SIG-M5 treated with dmso at 0.1 percent for 504 hours (cell line): ENCODE data around the gene USHBP1.

Experiments
- DNase-seq: peaks from one replicate; lab custom pipeline; 2025; ENCODE audit not compliant: unreplicated experiment; lab: John Stamatoyannopoulos, UW

USHBP1 gene, protein sequence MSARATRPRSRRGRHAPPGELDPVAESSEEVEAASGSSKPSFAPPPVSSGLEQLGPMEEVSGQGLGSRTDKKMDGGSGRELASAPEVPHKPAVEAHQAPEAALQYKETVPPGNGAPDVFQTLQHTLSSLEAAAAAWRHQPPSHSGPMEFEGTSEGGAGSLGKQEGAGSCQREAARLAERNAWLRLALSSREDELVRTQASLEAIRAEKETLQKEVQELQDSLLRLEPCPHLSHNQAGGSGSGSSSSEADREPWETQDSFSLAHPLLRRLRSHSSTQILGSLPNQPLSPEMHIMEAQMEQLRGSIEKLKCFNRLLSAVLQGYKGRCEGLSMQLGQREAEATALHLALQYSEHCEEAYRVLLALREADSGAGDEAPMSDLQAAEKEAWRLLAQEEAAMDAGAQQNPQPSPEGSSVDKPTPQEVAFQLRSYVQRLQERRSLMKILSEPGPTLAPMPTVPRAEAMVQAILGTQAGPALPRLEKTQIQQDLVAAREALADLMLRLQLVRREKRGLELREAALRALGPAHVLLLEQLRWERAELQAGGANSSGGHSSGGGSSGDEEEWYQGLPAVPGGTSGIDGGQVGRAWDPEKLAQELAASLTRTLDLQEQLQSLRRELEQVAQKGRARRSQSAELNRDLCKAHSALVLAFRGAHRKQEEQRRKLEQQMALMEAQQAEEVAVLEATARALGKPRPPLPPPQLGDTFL

DNA sequence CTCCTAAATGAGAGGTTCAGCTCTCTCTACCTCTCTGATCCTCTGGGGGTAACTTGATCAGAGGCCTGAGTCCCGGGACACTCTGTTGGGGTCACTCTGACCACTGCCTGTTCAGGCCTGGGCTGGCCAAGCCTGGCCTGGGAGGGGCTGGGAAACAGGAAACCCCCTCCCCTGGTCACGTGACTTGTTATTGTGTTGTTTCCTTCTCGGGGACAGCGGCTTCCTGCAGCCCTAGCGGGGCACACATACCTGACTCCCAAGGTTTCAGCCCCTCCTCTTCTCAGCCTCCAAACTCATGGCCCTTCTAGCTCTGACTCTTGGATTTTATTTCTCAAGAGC, at the start of gene USHBP1:
Gene USHBP1, minus strand, starts transcription at position 105 of the 339 bp plus-strand sequence. CDS start 446 bp downstream, outside the sequence.
- no peak for DNase-seq

DNA sequence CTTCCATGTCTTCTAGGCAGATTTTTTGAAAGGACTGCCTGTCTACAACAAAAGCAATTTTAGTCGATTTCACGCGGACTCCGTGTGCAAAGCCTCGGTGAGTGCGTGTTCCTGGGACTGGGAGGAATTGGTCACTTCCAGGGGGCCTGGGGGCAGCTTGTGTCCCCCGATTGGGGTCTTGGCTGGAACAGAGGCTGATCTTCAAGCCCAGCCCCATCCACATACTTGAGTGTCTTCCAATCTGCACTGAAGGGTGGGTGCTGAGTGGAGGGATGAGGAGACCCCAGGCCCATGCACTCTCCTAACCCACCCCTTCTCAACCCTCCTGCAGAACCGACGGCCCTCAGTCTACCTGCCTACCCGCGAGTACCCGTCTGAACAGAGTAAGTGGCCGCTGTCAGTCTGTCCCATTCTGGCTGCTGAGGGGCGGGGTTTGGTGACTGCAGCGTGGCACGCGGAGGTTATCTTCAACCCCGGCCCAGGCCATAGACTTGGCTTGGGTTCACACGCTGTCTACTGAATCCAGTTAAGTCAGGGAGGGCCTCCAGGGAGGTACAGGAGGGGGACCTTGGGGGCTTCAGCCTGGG, 49.6 kb upstream of the USHBP1 start:
- no peak for DNase-seq

DNA sequence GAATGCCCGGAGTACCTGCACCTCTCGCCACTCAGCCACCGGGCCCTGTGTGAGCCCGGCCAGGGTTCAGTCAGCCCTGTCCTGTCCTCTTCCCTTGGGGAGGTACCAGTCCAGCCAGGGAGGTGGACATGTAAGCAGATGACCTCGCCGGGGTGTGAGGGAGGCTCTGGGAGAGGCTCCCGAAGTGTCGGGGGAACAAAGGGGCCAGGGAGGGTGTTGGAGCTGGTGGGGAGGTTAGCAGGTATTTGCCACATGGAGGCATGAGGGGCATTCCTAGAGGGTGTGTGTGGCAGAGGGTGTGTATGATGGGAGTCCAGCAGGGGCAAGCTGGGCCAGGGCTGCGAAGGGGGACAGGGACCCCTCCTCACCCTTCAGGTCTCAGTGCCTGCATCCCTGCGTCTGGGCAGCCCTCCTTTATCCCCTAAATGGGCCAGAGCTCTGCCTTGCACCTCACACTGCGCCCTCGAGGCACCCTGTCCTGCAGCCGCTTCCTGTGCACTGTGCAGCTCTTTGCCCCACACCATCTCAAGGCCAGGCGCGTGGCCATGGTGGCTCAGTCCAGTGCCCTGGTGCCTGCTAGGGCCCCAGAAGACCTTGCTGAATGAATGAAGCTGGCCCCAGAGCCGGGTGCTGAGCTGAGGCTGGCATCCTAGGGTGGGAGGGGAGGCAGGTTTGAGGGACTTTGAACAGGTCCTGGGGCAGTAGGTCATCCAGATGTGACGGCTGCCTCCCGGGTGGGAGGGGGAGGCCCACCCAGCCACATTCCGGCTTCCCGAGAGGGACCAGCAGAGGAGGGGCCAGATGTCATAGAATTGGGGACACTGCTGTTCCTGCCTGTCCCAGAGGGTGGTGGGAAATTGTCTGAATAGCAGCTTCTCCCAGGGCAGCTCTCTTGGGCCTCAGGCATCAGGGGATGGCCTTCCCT, 47.9 kb upstream of the USHBP1 start:
- DNase-seq = no peak

DNA sequence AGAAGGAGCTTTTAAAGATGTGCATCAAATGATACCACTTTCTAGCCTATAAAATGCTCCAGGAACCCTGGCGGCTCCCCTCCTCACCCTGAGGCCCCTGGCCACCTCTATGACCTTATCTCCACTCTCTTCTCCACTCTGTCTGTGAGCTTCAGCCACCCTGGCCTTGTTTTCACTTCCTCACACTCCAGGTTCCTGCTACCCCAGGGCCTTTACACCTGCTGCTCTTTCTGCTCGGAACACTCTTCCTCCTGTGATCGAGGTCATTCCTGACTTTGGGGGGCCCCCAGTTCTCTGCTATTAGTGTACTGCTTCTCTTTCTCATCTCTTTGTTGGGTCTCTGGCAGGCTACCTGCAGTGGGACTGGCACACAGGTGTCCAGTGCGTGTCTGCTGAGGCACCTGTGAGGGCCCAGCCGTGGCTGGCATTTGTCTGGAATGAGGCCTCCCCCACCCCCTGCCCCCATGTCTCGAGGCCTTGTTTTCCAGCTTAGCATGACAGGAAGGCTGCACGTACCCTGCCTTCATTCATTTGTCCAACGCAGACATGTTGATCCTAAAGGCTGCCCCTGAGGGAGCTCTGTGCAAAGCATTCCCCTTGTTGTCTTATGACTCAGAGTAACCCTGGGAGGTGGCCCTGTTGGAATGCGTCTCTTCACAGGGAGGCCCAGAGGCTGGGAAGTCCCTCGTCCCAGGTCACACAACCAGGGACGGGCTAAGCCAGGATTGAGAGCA, 47.1 kb upstream of the USHBP1 start:
- DNase-seq = no peak

DNA sequence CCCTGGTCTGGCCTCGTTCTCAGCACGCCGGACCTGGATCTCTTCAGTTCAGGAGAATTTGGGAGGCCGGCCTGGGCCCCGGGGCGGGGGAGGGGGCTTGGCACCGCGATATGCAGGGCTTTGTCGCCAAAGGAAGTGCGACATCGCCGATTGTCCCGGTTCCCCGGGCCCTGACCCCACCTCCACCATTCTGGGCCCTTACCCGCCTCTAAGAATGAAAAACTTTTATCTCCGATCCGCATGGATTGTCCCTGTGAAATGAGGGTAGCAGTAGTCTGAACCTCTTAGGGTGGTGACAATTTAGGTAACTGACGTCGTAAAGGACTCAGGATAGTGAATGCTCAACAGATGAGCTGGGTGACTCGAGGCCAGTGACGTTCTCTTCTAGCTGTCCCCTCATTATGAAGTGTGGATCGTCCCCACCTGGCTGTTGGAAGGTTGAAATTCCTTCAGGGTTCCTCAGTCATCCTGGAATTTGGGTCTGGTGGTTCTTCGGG, 45.5 kb upstream of the USHBP1 start:
- DNase-seq = no peak

DNA sequence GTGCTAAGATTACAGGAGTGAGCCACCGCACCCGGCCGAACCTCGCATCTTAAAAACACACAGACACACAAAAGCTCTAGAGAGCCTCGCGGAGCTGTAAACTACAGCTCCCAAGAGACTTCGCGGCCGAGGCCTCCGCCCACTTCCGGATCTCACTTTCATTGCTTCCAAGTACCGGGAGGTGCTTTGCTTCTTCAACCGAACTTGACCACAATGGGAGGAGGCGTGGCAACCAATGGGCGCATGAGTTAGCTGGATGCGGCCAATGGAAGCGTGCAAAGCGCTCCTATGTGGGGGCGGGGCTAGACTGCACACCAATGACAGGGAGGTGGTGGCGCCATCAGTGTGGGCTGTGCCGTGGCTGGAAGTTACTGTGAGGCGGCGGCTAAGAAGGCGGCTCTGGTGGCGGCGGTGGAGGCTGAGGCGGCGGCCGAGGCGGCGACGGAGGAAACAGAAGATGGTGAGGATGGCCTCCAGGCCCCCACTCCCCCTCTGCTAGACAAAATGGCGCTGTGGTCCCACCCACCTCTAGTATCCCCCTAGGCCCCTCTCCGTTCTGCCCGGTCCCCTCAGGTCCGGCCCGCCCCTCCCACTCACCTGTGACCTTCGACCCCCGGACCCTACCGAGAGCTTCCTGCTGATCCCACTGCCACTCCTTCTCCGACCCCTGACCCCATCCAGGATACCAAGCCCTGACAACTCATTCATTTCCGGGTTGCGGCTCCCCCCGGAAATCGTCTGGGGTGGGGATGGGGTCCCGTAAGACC, 44.8 kb upstream of the USHBP1 start, which contains the start of gene DDA1:
Gene DDA1, plus strand, starts transcription at position 366 of the 767 bp plus-strand sequence. Its CDS starts 92 bp downstream, at position 458.
- DNase-seq = peak; percentile 99

DNA sequence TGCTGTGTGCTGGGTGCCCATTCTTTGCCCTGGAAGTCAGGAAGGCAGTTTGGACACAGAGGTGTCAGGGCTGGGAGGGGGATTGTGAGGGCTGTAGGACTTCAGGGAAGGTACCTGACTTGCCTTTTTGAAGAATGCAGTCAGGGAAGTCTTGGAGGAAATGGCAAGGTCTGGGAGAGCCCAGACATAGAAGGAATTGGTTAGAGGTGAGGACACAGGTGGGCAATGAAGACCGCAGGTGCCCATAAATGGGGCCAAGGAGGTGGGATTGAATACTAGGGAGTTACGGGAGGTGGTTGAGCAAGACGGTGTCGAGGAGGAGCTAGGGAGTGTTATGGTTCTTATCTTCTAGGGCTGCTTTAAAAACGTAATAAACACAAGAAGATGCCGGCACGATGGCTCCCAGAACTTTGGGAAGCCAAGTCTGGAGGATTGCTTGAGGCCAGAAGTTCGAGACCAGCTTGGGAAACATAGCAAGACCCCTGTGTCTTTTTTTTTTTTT, 43.4 kb upstream of the USHBP1 start:
- DNase-seq = no peak

DNA sequence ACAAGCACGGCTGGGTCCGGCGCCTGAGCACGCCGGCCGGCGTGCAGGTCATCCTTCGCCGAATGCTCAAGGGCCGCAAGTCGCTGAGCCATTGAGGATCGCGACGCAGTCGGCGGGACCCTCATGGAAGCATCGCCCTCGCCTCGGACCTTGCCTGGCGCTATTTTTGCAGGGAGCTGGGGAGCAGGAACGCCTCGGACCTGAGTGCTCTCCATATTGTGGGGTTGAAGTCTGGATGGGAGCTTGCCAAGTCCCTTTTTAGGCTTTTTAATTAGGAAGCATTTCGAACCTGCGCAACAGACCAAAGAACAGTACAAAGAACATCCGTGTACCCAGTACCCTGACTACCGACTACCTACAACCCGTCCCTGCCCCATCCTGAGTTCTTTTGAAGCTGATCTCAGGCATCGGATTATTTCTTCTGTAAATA, 41.8 kb upstream of the USHBP1 start:
- no peak for DNase-seq

DNA sequence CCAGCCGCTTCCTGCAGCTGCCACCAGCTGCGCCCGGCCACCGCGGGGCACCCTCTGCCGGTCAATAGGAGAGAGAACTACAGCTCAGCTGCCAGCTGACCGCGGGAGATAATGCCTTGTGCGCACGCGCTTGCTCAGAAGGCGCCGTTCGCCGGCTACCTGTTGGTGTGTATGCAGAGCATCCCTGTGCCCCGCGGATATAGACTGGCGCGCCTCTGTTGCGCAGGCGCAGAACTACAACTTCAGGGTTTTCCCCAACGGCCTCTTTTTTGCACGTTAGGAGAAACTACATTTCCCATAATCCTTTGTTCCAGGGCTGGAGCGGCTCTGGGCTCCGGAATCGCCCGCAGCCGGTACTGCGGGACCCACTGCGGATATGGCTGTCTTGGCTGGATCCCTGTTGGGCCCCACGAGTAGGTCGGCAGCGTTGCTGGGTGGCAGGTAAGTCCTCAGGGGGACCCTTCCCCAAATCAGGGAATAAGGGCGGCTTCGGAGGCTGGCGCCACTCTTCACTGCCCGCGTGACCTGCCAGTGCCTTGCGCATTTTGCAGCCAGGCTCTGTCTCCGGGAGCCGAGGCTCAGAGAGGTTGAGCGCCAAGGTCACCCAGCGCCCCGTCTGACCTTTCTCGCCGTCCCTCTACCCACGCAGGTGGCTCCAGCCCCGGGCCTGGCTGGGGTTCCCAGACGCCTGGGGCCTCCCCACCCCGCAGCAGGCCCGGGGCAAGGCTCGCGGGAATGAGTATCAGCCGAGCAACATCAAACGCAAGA, 41.2 kb upstream of the USHBP1 start, which contains the start of gene MRPL34:
Gene MRPL34, plus strand, starts transcription at position 356 of the 768 bp plus-strand sequence. Its CDS starts 21 bp downstream, at position 377.
- peak; percentile 98 for DNase-seq

DNA sequence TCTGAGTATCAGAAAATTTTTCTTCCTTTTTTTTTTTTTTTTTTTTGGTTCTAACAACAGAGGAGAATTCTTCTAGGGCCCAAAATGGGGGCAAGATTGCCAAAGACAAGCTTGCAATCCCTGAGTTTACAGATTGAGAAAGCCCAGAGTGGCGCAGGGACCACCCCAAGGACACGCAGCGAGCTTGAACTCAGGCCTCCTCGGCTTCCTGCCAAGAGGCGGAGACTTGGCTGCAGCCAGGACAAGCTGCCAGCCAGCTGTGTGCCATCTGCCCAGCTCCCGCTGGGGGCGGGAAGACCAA, 40.6 kb upstream of the USHBP1 start:
- DNase-seq = no peak

DNA sequence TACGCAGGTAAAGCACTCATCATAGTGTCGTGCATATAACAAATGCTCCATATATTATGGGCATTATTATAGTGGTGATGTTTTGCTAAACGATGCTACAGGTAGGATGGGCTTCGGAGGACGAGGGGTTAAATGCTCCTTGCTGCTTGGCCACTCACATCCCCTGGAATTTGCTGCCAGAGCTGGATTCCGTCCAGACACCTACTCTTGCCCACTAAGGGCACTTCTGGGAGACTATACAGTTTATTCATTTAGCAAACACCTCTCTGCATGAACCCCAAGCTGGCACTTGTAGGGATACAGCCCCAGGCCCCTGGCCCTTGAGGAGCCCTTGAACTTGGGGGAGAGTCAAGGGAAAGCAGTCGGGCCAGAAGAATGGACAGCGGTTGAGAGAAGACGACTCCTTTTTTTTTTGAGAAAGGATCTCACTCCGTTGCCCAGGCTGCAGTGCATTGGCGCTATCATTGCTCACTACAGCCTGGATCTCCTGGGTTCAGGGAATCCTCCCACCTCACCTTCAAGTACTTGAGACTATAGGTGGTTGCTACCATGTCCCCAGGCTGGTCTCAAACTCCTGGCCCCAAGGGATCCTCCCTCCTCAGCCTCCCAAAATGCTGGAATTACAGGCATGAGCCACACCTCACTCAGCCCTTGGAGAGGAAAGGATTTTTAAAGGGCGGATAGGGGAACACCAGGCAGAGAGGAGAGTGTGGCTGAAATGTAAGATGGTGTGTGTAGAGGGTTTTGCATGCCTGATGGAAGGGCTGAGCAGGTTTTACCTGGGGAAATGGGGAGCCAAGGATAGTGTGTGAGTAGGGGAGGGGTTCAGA, 40.1 kb upstream of the USHBP1 start:
- DNase-seq = no peak

DNA sequence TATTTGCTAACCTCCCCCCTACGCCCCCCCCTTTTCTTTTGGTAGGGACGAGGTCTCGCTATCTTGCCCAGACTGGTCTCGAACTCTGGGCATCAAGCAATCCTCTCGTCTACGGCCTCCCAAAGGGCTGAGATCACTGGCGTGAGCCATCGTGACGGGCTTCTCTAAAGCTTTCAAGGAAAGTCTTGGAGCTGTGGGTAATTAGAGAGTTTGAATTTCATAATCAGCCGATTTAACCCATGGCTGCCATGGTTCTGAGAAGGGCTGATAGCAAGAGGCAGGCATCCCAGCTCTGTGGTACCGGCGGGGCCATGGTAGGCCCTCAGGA, 39.4 kb upstream of the USHBP1 start:
- no peak for DNase-seq

DNA sequence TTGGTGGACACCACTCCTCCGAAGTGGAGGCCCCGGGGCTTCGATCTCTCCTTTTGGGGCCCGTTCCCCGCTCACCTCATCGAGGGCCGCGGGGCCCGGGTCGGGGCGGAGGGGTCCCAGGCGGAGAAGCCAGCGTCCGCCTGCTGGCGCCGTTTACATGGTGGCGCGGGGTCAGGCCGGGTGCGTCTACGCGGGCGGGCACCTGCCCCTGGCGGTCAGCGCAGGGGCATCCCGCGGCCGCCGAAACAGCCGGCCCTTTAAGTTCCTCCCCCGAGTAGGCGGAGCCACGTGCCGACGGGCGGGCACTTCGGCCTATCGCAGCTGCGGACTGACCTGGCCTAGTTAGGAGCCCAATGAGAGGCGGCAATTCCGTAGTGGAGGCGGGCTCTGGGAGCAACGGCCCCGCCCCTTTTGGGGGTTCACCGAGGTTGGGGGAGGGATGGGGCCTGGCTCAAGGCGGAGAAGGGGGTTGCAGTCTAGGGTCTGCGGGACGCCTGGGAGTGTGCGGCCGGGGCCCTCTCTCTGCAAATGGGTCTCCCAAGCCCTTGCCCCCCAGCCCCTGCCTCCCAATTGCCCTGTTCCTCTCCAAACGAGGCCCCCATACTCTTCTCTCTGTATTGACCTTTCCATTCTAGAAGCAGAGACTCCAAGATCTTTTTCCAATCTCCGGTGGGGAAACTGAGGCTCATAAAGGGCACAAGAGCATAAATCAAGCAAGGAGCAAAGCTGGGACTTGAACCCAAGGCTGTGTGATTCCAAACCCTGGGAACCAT, 38.8 kb upstream of the USHBP1 start, which contains the start of gene ABHD8:
Gene ABHD8, minus strand, starts transcription at position 259 of the 773 bp plus-strand sequence. CDS start 1,809 bp downstream, outside the sequence.
- DNase-seq = peak; percentile 72

DNA sequence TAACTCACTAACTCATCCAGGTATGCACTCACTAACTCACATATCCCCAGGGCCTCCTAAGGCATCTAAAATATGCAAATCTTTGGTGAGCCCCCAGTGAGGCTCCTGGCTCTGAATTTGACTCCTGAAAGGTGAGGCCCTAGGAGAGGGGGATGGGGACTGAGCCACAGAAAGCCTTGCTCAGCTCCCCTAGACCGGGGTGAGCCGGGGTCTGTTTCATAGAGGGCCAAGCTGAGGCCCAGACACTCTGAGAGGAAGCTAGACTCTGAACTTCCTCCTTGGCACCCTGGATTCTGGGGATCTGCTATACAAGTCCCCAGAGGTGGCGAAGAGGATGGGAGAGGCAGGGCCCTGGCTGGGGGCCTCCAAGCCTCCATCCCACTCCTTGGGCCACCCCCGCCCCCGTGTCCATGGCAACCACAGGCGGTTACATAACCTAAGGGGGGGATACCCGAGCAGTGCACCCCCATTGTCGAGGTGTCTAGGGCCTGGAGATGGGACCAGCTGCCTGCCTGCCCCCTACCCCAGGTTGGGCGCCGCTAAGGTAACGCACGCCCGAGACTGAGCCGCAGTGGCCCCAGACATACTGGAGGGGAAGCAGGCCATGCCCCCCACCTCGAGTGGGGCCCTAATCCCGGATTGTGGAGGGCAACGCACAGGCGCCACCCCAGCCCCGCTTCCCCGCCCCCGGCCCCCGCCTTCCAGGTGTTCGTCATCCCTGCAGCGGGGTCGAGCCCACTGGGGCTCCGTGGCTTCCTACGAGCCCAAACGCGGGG, 38.0 kb upstream of the USHBP1 start:
- peak; percentile 43 for DNase-seq

DNA sequence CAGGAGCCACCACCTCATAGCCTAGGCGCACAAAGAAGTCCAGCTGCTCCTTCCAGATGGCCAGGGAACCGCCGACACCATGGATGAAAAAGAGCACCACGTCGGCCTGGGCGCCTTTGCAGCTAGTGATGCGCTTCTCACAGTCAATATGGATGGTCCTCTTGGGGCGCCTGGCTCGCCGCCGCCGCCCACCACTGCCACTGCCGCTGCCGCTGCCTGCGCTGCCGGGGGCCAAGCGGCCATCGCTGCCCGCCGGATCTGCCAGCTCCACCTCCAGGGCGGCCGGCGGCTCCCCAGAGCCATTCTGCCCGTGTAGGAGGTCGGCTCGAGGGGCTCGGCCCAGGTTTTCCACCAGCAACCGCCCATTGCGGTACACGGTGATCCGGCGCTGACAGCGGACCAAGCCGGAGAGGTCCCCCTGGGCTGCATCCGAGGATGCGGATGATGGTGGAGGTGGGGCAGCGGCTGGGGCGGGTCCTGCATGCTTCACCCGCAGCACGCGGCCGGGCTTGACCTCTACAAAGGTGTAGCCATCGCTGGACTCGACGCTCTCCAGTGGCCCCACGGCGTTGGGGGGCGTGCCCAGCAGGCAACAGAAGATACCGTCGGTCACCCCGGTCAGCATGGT, 36.6 kb upstream of the USHBP1 start:
- DNase-seq = no peak

DNA sequence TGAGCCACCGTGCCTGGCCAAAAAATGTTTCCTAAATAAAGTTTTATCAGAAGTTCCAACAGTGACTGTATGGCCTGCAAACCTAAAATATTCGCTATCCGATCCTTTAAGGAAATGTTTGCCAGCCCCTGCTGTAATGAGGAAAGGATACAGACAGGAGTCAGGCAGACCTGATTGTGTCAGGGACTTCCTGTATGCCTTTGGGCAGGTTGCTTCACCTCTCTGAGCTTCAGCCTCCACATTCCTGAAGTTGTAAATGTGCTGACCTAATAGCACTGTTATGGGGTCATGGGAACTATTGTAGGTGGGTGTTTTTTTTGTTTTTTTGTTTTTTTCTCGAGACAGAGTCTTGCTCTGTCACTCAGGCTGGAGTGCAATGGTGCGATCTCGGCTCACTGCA, 32.4 kb upstream of the USHBP1 start:
- no peak for DNase-seq
